Tibial nerve (tissue), 4 donors: ENCODE results near the gene ST3GAL4. TPM values are rescaled to one million over a fixed set of nuclear protein-coding genes. Genes with fewer than 3 reads are reported as not detected.
"Not testable (repeated sequence)": the region's sequence is repeated elsewhere in the genome, so short reads cannot be mapped to it uniquely, and the experiment has no call there.

Source experiments
- DNase-seq, 2 donors: peaks; one replicate each; pipeline ENCODE4 v3.0.0-alpha.2; 2019; ENCODE audit warnings: low spot score in 2 of 2
- H3K27ac ChIP-seq, 4 donors: fragments of 200-600 bp; sonication (generic) in 3 of 4; one replicate each; pipeline ENCODE4 v1.5.1; 2017 to 2019; ENCODE audit warnings: mild to moderate bottlenecking in 1 of 4
- H3K27me3 ChIP-seq, 2 donors: fragments of 200-600 bp; sonication (generic) in 1 of 2; one replicate each; pipeline versions ENCODE4 v1.5.1 to v1.6.0; 2017 to 2019
- H3K36me3 ChIP-seq, 3 donors: fragments of 200-600 bp; sonication (generic); one replicate each; pipeline ENCODE4 v1.5.1; 2018 to 2019
- H3K4me1 ChIP-seq, 4 donors: fragments of 200-600 bp; sonication (generic) in 3 of 4; one replicate each; pipeline ENCODE4 v1.5.1; 2017 to 2019
- H3K4me3 ChIP-seq, 4 donors: fragments of 200-600 bp; sonication (generic) in 3 of 4; one replicate each; pipeline ENCODE4 v1.5.1; 2017 to 2019; ENCODE audit warnings: mild to moderate bottlenecking in 1 of 4, moderate library complexity in 1 of 4
- H3K9me3 ChIP-seq, 4 donors: fragments of 200-600 bp; sonication (generic) in 3 of 4; one replicate each; pipeline ENCODE4 v1.5.1; 2017 to 2019
- CTCF ChIP-seq, 5 experiments: fragments of 200-600 bp in 3 of 5; fragments of 450-650 bp in 2 of 5; sonication (generic) in 3 of 5; IDR thresholded peaks; one replicate each; pipeline ENCODE4 v1.5.1; 2016 to 2019; ENCODE audit warnings: antibody characterized with exemption in 5 of 5, mild to moderate bottlenecking in 3 of 5, moderate library complexity in 2 of 5
- EP300 ChIP-seq, 2 donors: sonication (generic); formaldehyde crosslinking; IDR thresholded peaks; one replicate each; pipeline ENCODE4 v1.6.1; 2017; ENCODE audit warnings: antibody characterized with exemption in 2 of 2, mild to moderate bottlenecking in 1 of 2
- POLR2A ChIP-seq, 2 donors: fragments of 450-650 bp; IDR thresholded peaks; one replicate each; pipeline ENCODE4 v1.6.1; 2017; ENCODE audit warnings: antibody characterized with exemption in 2 of 2, mild to moderate bottlenecking in 2 of 2, moderate library complexity in 2 of 2
- WGBS, 2 donors: methylation state at CpG; one replicate each; pipeline ENCODE4 v1.1.5; 2018; 5-methylcytosine and 5-hydroxymethylcytosine counted together
- total RNA-seq, 4 donors: library from RNA; depleted of rRNA; stranded (reverse); fragments of >200 nt; gene quantifications; one replicate each; pipeline ENCODE4 v1.1.0, GENCODE V29; 2016

Gene ST3GAL4
- total RNA-seq, 4 donors from 2014 or later: 68.1 to 162 (median 122) TPM

GRCh38 chr11:126380909-126381308 lies 25.4 kb downstream of the ST3GAL4 start:
- no peaks in the 10 kb centered on the region for H3K36me3 ChIP-seq
- H3K27ac ChIP-seq: peak overlapping the region in 1 of 4 donors; percentile 33
- TF ChIP-seq POLR2A (IDR thresholded peaks at IDR 0.05): no peak
- TF ChIP-seq EP300 (IDR thresholded peaks at IDR 0.05): no peak
- no peak for TF ChIP-seq CTCF (IDR thresholded peaks at IDR 0.05)
- DNase-seq: peak in 1 of 2 donors; percentile 8
- no peak overlapping the region for H3K4me3 ChIP-seq
- no peaks in the 10 kb centered on the region for H3K9me3 ChIP-seq
- peaks cover 0 to 40% (median 7%) of the 10 kb centered on the region in 4 donors for H3K4me1 ChIP-seq
- H3K27me3 ChIP-seq: no peaks in the 10 kb centered on the region
- WGBS, 2 donors: 83 to 94% methylated on average over 3 to 4 of the region's 4 CpGs

GRCh38 chr11:126381960-126382359 lies 26.5 kb downstream of the ST3GAL4 start:
- 39% methylated on average over 4 of the region's 10 CpGs; no CpG with 5 or more reads in 1 of the 2 donors for WGBS, 2 donors

GRCh38 chr11:126382641-126383040 lies 27.2 kb downstream of the ST3GAL4 start:
- peak in 1 of 2 donors; percentile 4 for DNase-seq
- H3K4me1 ChIP-seq: peaks cover 0 to 57% (median 7%) of the 10 kb centered on the region in 4 donors
- H3K27ac ChIP-seq, H3K36me3 ChIP-seq, H3K27me3 ChIP-seq, H3K4me3 ChIP-seq, H3K9me3 ChIP-seq: not testable (repeated sequence)
- 90 to 93% methylated on average over 3 of the region's 4 CpGs for WGBS, 2 donors

More at GRCh38 chr11:126381960-126382359, 26.5 kb downstream of the ST3GAL4 start:
- H3K9me3 ChIP-seq, H3K36me3 ChIP-seq, H3K27me3 ChIP-seq, H3K4me3 ChIP-seq, H3K27ac ChIP-seq: not testable (repeated sequence)
- peaks cover 0 to 50% (median 7%) of the 10 kb centered on the region in 4 donors for H3K4me1 ChIP-seq
- peak in 1 of 2 donors; percentile 1 for DNase-seq

- peak in 1 of 2 donors; percentile 11 for DNase-seq
- Histone ChIP-seq H3K27me3 (no peaks in the 10 kb centered on the region), H3K27ac (no peak overlapping the region), H3K36me3 (no peaks in the 10 kb centered on the region), H3K4me3 (no peak overlapping the region), H3K9me3 (no peaks in the 10 kb centered on the region), H3K4me1 (peaks cover 0 to 61% (median 7%) of the 10 kb centered on the region in 4 donors)
- 71 to 73% methylated on average over 16 to 20 of the region's 20 CpGs for WGBS, 2 donors
- no peak for TF ChIP-seq POLR2A (IDR thresholded peaks at IDR 0.05)
- TF ChIP-seq EP300 (IDR thresholded peaks at IDR 0.05): no peak
- TF ChIP-seq CTCF (IDR thresholded peaks at IDR 0.05): no peak
Measured at GRCh38 chr11:126383339-126384335, 28.2 kb downstream of the ST3GAL4 start.

GRCh38 chr11:126384449-126385070 lies 29.1 kb downstream of the ST3GAL4 start:
- Histone ChIP-seq H3K27me3 (no peaks in the 10 kb centered on the region), H3K36me3 (no peaks in the 10 kb centered on the region), H3K4me3 (no peak overlapping the region), H3K4me1 (peaks cover 0 to 55% (median 7%) of the 10 kb centered on the region in 4 donors), H3K27ac (no peak overlapping the region), H3K9me3 (no peaks in the 10 kb centered on the region)
- DNase-seq: peak in 1 of 2 donors; percentile 5
- TF ChIP-seq CTCF (IDR thresholded peaks at IDR 0.05) (no peak), EP300 (IDR thresholded peaks at IDR 0.05) (no peak), POLR2A (IDR thresholded peaks at IDR 0.05) (no peak)
- WGBS, 2 donors: 93 to 98% methylated on average over 7 to 9 of the region's 9 CpGs
